BJ (cell line): Measurements from ENCODE around the gene CHCHD6. TPM values are rescaled to one million over a fixed set of nuclear protein-coding genes. Genes with fewer than 3 reads are reported as not detected.

Source experiments
- CTCF ChIA-PET: fragments of 350-600 bp; formaldehyde crosslinking; extraction: SDS; loops from one replicate; lab custom pipeline; 2021; ENCODE audit warnings: antibody characterized with exemption, inconsistent platforms; lab: Yijun Ruan, JAX
- POLR2A ChIA-PET: fragments of 300-600 bp; sonication (Branson Sonifier 250); formaldehyde crosslinking; extraction: SDS; loops from one replicate; lab custom pipeline; 2021; ENCODE audit warnings: antibody characterized with exemption; lab: Charles Lee
- DNase-seq: peaks from one replicate; pipeline ENCODE4 v3.0.0-alpha.2; 2011; ENCODE audit warnings: low read depth
- H3K27me3 ChIP-seq: 2 replicates; pipeline ENCODE4 v1.6.0; 2011; ENCODE audit warnings: low read length; ENCODE audit not compliant: control insufficient read depth, insufficient read depth
- H3K36me3 ChIP-seq: 2 replicates; pipeline ENCODE4 v1.5.1; 2011; ENCODE audit warnings: low read length; ENCODE audit not compliant: control insufficient read depth, insufficient read depth
- H3K4me3 ChIP-seq: 2 replicates; pipeline ENCODE4 v1.5.1; 2011; ENCODE audit warnings: low read depth, mild to moderate bottlenecking, control low read depth, low read length
- CTCF ChIP-seq: IDR thresholded peaks from 2 replicates; pipeline ENCODE4 v1.5.1; 2011; ENCODE audit warnings: low read depth, mild to moderate bottlenecking, control low read depth, inconsistent platforms, low read length, moderate library complexity; ENCODE audit not compliant: insufficient read depth
- polyA plus RNA-seq: library from polyadenylated mRNA; depleted of rRNA; stranded (reverse); fragments of >200 nt; gene quantifications from 2 replicates; pipeline ENCODE4 v1.2.3, GENCODE V29; 2011

CHCHD6 gene
- polyA plus RNA-seq, 1 experiment: 23.7 TPM

GRCh38 chr3:126723801-126724200, 19.8 kb downstream of the CHCHD6 start:
- Histone ChIP-seq H3K4me3 (no peak overlapping the region), H3K36me3 (no peaks in the 10 kb centered on the region), H3K27me3 (no peaks in the 10 kb centered on the region)
- ChIA-PET POLR2A (no interaction called here), CTCF (no interaction called here)
- DNase-seq: no peak
- TF ChIP-seq CTCF: no peak

DNA sequence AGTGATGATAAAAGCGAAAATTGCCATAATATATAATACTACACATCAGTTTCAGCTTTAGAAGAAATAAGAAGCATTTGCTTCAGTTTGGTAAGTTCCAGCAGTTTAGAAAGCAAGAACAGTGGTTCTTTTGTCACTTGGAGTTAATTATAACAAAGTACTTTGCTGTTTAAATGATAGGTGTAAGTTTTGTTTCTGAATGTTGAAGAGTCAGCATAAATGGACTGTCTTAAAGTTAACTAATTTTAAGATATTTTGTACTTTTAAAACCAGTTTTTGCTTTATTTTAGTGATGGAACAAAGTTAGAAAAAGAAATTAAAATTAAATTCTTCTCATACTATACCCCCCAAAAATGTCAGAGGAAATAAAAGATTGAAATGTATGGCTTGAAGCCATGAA, 24.6 kb downstream of the CHCHD6 start:
- Histone ChIP-seq H3K4me3 (no peak overlapping the region), H3K36me3 (no peaks in the 10 kb centered on the region), H3K27me3 (no peaks in the 10 kb centered on the region)
- no peak for TF ChIP-seq CTCF
- no peak for DNase-seq
- ChIA-PET POLR2A (no interaction called here), CTCF (no interaction called here)

- no peaks in the 10 kb centered on the region for H3K27me3 ChIP-seq
- ChIA-PET POLR2A (no interaction called here), CTCF (no interaction called here)
- H3K36me3 ChIP-seq: no peaks in the 10 kb centered on the region
- no peak overlapping the region for H3K4me3 ChIP-seq
- no peak for TF ChIP-seq CTCF
- DNase-seq: no peak
These were observed 26.3 kb downstream of the CHCHD6 start for GRCh38 chr3:126730376-126730775.

DNA sequence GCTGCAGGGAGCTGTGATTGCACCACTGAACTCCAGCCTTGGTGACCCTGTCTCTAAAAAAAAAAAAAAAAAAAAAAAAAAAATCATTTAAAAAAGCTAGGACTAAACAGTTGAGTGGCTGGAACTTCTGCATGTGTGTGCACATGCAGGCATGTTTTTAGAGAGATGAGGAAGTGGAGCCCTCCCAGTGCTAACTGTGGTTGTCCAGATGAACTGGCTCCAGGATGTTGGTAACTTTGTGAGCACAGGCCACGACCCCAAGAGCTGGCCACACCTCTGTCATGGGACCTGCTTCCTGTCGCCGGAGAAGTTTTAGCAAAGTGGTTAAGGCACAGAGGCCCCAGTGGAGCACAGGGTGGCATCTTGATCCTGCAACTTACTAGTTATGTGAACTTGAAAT, 27.0 kb downstream of the CHCHD6 start:
- ChIA-PET POLR2A (interaction anchor here (0.6 kb wide), 1 partner anchor 581 kb away, joined by 3 read pairs; no protein-coding TSS in a partner anchor), CTCF (no interaction called here)
- DNase-seq: no peak
- no peaks in the 10 kb centered on the region for H3K27me3 ChIP-seq
- no peak for TF ChIP-seq CTCF
- H3K4me3 ChIP-seq: no peak overlapping the region
- H3K36me3 ChIP-seq: peaks cover 1% of the 10 kb centered on the region; the same call in 1 of the 2 replicates

DNA sequence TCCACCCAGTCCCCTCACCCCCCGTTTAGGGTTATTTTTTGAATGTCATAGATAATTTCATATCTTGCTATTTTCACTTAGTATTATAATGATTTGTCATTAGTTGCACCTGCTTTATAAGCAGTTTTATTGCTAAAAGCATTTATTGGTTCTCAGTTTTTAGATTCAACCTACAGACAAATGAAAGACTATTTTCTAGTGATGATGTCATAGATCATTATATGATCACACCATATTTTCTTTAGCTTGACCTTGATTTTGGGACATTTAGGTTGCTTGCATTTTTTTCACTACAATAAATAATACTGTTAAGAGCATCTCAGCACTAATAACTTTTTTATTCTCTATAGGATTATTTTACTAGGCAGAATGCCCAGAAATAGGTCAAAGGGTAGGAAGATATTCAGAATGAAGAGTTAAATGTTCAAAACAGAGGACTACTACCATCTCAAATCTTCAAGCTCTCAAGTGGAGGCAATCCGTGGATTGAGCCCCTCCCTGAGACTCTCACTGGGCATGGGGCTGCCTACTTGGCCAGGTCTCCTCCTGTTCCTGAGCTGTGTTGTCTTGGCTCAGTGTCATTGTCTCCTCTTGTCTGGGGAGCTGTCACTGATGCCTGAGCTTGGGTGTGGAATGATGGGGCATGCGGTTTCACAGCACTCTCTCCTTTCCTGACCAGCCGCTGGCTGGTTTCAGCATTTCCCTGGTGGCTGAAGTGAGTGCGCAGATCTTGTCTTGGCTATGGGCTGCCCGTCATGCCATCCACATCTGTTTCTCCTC, 28.4 kb downstream of the CHCHD6 start:
- ChIA-PET POLR2A (no interaction called here), CTCF (interaction anchor here (0.6 to 1.7 kb wide), 2 partner anchors 53 to 951 kb away, joined by 3 to 4 read pairs; no protein-coding TSS in a partner anchor)

More for the DNA sequence above, 28.4 kb downstream of the CHCHD6 start:
- DNase-seq: no peak
- Histone ChIP-seq H3K36me3 (peaks cover 1% of the 10 kb centered on the region; the same call in 1 of the 2 replicates), H3K27me3 (no peaks in the 10 kb centered on the region), H3K4me3 (no peak overlapping the region)
- no peak for TF ChIP-seq CTCF
